ENCODE measurements around the gene CPVL. TPM values are rescaled to one million over a fixed set of nuclear protein-coding genes. Genes with fewer than 3 reads are reported as not detected.

The CPVL gene
- total RNA-seq, 1 donor from 2014 or later, result 56.6 TPM

GRCh38 chr7:29132980-29133379 lies 13.4 kb downstream of the CPVL start:
- H3K4me3 ChIP-seq, result no peak overlapping the region
- no peaks in the 10 kb centered on the region for H3K36me3 Mint-ChIP-seq
- peaks cover 3% of the 10 kb centered on the region for H3K27me3 Mint-ChIP-seq (ENCODE audit: insufficient read depth, low read depth)
- no peak overlapping the region for H3K27ac ChIP-seq
- H3K9ac ChIP-seq, result no peak overlapping the region
- peaks cover 14% of the 10 kb centered on the region for H3F3A ChIP-seq (ENCODE audit: low read depth)
- no peaks in the 10 kb centered on the region for H3K27me3 ChIP-seq
- H3K4me2 ChIP-seq, result peak overlapping the region; percentile 68
- H2AFZ ChIP-seq (replicated peaks), result no peak overlapping the region
- no peak overlapping the region for H3K27ac Mint-ChIP-seq
- H3K9me3 ChIP-seq (ENCODE audit: low read depth), result peaks cover 3% of the 10 kb centered on the region
- no peaks in the 10 kb centered on the region for H3K36me3 ChIP-seq
- H4K20me1 ChIP-seq (ENCODE audit: low read depth), result no peaks in the 10 kb centered on the region
- DNase-seq (ENCODE audit: low spot score), result no peak
- H3K4me3 Mint-ChIP-seq, result no peak overlapping the region
- peaks cover 40% of the 10 kb centered on the region for H3K4me1 ChIP-seq
- TF ChIP-seq EZH2phosphoT487 (IDR thresholded peaks at IDR 0.05), result no peak
- TF ChIP-seq CTCF (IDR thresholded peaks at IDR 0.05), result no peak
- no peak for TF ChIP-seq EZH2 (IDR thresholded peaks at IDR 0.05)
- peaks cover 18% of the 10 kb centered on the region for H3K4me1 Mint-ChIP-seq
- peaks cover 4% of the 10 kb centered on the region for H3K9me3 Mint-ChIP-seq
- no peaks in the 10 kb centered on the region for H3K79me2 ChIP-seq (ENCODE audit: low read depth)

DNA sequence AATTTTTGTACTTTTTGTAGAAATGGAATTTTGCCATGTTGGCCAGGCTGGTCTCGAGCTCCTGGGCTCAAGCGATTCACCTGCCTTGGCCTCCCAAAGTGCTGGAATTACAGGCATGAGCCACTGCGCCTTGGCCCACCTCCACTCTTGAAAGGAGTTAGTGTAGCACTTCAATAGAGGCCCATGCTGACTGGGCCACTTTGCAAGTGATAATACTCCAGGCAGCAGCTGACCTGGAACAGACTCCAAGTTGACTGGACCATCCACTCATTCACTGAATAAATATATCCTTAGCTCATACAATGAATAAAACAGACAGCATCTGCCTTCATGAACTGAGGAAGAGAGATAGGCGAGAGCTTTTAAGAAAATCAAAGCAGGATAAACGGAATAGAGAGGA lies 14.7 kb downstream of the CPVL start:
- Histone ChIP-seq H2AFZ (replicated peaks) (no peak overlapping the region), H3K36me3 (no peaks in the 10 kb centered on the region), H3K9ac (no peak overlapping the region), H3K27me3 (no peaks in the 10 kb centered on the region), H3K27ac (no peak overlapping the region), H3K4me3 (no peak overlapping the region), H3F3A (ENCODE audit: low read depth) (peaks cover 14% of the 10 kb centered on the region), H3K4me1 (peaks cover 51% of the 10 kb centered on the region), H3K79me2 (ENCODE audit: low read depth) (no peaks in the 10 kb centered on the region), H3K4me2 (no peak overlapping the region), H3K9me3 (ENCODE audit: low read depth) (peaks cover 3% of the 10 kb centered on the region), H4K20me1 (ENCODE audit: low read depth) (no peaks in the 10 kb centered on the region)
- H3K27me3 Mint-ChIP-seq (ENCODE audit: insufficient read depth, low read depth), result peaks cover 3% of the 10 kb centered on the region
- peaks cover 4% of the 10 kb centered on the region for H3K9me3 Mint-ChIP-seq
- H3K36me3 Mint-ChIP-seq, result no peaks in the 10 kb centered on the region
- TF ChIP-seq CTCF (IDR thresholded peaks at IDR 0.05) (no peak), EZH2phosphoT487 (IDR thresholded peaks at IDR 0.05) (no peak), EZH2 (IDR thresholded peaks at IDR 0.05) (no peak)
- no peak overlapping the region for H3K4me3 Mint-ChIP-seq
- H3K4me1 Mint-ChIP-seq, result peaks cover 28% of the 10 kb centered on the region
- DNase-seq (ENCODE audit: low spot score), result no peak
- no peak overlapping the region for H3K27ac Mint-ChIP-seq

- DNase-seq (ENCODE audit: low spot score), result no peak
- Histone ChIP-seq H3K36me3 (no peaks in the 10 kb centered on the region), H4K20me1 (ENCODE audit: low read depth) (no peaks in the 10 kb centered on the region), H3K4me2 (no peak overlapping the region), H3K79me2 (ENCODE audit: low read depth) (no peaks in the 10 kb centered on the region), H3K27me3 (no peaks in the 10 kb centered on the region), H3F3A (ENCODE audit: low read depth) (peaks cover 14% of the 10 kb centered on the region), H3K27ac (no peak overlapping the region), H3K4me1 (peaks cover 51% of the 10 kb centered on the region), H3K4me3 (no peak overlapping the region), H3K9me3 (ENCODE audit: low read depth) (no peaks in the 10 kb centered on the region), H2AFZ (replicated peaks) (no peak overlapping the region), H3K9ac (no peak overlapping the region)
- Mint-ChIP-seq H3K27ac (no peak overlapping the region), H3K4me3 (no peak overlapping the region), H3K9me3 (peaks cover 2% of the 10 kb centered on the region), H3K27me3 (ENCODE audit: insufficient read depth, low read depth) (peaks cover 3% of the 10 kb centered on the region), H3K4me1 (peaks cover 28% of the 10 kb centered on the region), H3K36me3 (no peaks in the 10 kb centered on the region)
- TF ChIP-seq EZH2phosphoT487 (IDR thresholded peaks at IDR 0.05) (no peak), CTCF (IDR thresholded peaks at IDR 0.05) (no peak), EZH2 (IDR thresholded peaks at IDR 0.05) (no peak)
These were observed 16.2 kb downstream of the CPVL start for GRCh38 chr7:29130096-29130495.

Data from neural progenitor cell (in vitro differentiated cells).